Measurements from ENCODE around the gene KCND3. TPM values are rescaled to one million over a fixed set of nuclear protein-coding genes. Genes with fewer than 3 reads are reported as not detected.

KCND3 gene
- total RNA-seq, 1 donor from 2014 or later = 0.15 TPM

GRCh38 chr1:112011202-112011601 lies 21.7 kb upstream of the KCND3 start:
- Mint-ChIP-seq H3K36me3 (ENCODE audit: low read depth, unreplicated experiment) (no peaks in the 10 kb centered on the region), H3K27me3 (ENCODE audit: unreplicated experiment) (no peaks in the 10 kb centered on the region), H3K9me3 (ENCODE audit: unreplicated experiment) (no peaks in the 10 kb centered on the region), H3K27ac (ENCODE audit: unreplicated experiment) (no peak overlapping the region), H3K4me1 (ENCODE audit: unreplicated experiment) (no peaks in the 10 kb centered on the region), H3K4me3 (ENCODE audit: unreplicated experiment) (no peak overlapping the region)
- DNase-seq (ENCODE audit: low spot score) = no peak
- TF ChIP-seq CTCF (IDR thresholded peaks at IDR 0.05; ENCODE audit: unreplicated experiment) = no peak

- no peak for DNase-seq (ENCODE audit: low spot score)
- H3K9me3 Mint-ChIP-seq (ENCODE audit: unreplicated experiment) = no peaks in the 10 kb centered on the region
- no peak for TF ChIP-seq CTCF (IDR thresholded peaks at IDR 0.05; ENCODE audit: unreplicated experiment)
- peaks cover 4% of the 10 kb centered on the region for H3K27me3 Mint-ChIP-seq (ENCODE audit: unreplicated experiment)
- no peak overlapping the region for H3K4me3 Mint-ChIP-seq (ENCODE audit: unreplicated experiment)
- no peaks in the 10 kb centered on the region for H3K36me3 Mint-ChIP-seq (ENCODE audit: low read depth, unreplicated experiment)
- no peak overlapping the region for H3K27ac Mint-ChIP-seq (ENCODE audit: unreplicated experiment)
- H3K4me1 Mint-ChIP-seq (ENCODE audit: unreplicated experiment) = no peaks in the 10 kb centered on the region
Observed at GRCh38 chr1:112007169-112007568, 17.7 kb upstream of the KCND3 start.

GRCh38 chr1:112006416-112007025 lies 17.1 kb upstream of the KCND3 start:
- no peak for DNase-seq (ENCODE audit: low spot score)
- Mint-ChIP-seq H3K27me3 (ENCODE audit: unreplicated experiment) (peaks cover 4% of the 10 kb centered on the region), H3K4me1 (ENCODE audit: unreplicated experiment) (no peaks in the 10 kb centered on the region), H3K4me3 (ENCODE audit: unreplicated experiment) (no peak overlapping the region), H3K36me3 (ENCODE audit: low read depth, unreplicated experiment) (no peaks in the 10 kb centered on the region), H3K27ac (ENCODE audit: unreplicated experiment) (no peak overlapping the region), H3K9me3 (ENCODE audit: unreplicated experiment) (no peaks in the 10 kb centered on the region)
- no peak for TF ChIP-seq CTCF (IDR thresholded peaks at IDR 0.05; ENCODE audit: unreplicated experiment)

- peaks cover 4% of the 10 kb centered on the region for H3K27me3 Mint-ChIP-seq (ENCODE audit: unreplicated experiment)
- no peak overlapping the region for H3K27ac Mint-ChIP-seq (ENCODE audit: unreplicated experiment)
- TF ChIP-seq CTCF (IDR thresholded peaks at IDR 0.05; ENCODE audit: unreplicated experiment) = no peak
- no peaks in the 10 kb centered on the region for H3K4me1 Mint-ChIP-seq (ENCODE audit: unreplicated experiment)
- H3K4me3 Mint-ChIP-seq (ENCODE audit: unreplicated experiment) = no peak overlapping the region
- no peak for DNase-seq (ENCODE audit: low spot score)
- H3K36me3 Mint-ChIP-seq (ENCODE audit: low read depth, unreplicated experiment) = no peaks in the 10 kb centered on the region
- no peaks in the 10 kb centered on the region for H3K9me3 Mint-ChIP-seq (ENCODE audit: unreplicated experiment)
Observed at GRCh38 chr1:112004076-112004475, 14.6 kb upstream of the KCND3 start.

- Mint-ChIP-seq H3K36me3 (ENCODE audit: low read depth, unreplicated experiment) (no peaks in the 10 kb centered on the region), H3K4me1 (ENCODE audit: unreplicated experiment) (no peaks in the 10 kb centered on the region), H3K27ac (ENCODE audit: unreplicated experiment) (no peak overlapping the region), H3K9me3 (ENCODE audit: unreplicated experiment) (no peaks in the 10 kb centered on the region), H3K27me3 (ENCODE audit: unreplicated experiment) (peaks cover 4% of the 10 kb centered on the region), H3K4me3 (ENCODE audit: unreplicated experiment) (no peak overlapping the region)
- TF ChIP-seq CTCF (IDR thresholded peaks at IDR 0.05; ENCODE audit: unreplicated experiment) = no peak
- no peak for DNase-seq (ENCODE audit: low spot score)
Observed at GRCh38 chr1:112002514-112002913, 13.0 kb upstream of the KCND3 start.
